VCaP (cell line): ENCODE measurements around the gene LARGE1.

Experiments
- H3K27ac ChIP-seq: fragments of 450-650 bp; 2 replicates; pipeline ENCODE4 v1.5.1; 2017
- CTCF ChIP-seq: fragments of 450-650 bp; conservative IDR thresholded peaks from 2 replicates; pipeline ENCODE4 v1.5.1; 2017; ENCODE audit warnings: mild to moderate bottlenecking, moderate library complexity

The LARGE1 gene

DNA sequence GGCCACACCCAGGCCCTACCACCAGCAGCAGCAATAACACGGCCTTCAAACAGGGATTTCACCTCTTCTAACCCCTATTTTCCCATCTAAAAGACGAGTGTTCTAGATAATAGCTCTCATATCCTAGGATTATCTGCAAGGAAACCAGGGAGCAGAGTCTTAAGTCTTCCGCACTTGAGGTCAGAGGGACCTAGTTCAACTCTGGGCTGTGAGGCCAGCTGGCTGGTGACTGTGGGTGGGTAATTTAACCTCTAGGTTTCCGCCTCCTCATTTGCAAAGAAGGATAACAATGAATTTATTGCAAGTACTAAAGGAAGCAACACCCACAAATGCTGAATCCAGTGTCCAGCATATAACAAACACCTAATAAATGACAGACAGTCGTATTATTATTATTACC lies 70.1 kb downstream of the LARGE1 start:
- no peak for TF ChIP-seq CTCF
- H3K27ac ChIP-seq = no peak overlapping the region

DNA sequence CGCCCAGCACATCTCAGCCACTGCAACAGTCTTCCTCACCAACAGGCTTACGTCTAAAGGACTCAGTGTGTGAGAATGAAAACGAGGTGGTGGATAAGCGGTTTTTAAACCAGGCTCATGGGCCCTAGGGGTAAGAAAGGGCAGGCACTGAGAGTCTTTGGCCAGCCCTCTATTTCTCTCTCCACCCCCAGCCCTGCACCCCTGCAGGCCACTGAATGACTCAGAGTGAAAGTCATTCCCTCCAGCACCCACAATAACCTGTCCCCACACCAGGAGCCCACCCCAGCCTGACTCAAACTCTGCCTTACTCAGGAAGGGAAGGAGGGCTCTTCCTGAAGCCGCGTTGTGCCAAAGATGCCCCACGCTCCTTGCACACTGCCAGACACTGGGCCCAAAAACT lies 72.0 kb downstream of the LARGE1 start:
- TF ChIP-seq CTCF = no peak
- no peak overlapping the region for H3K27ac ChIP-seq

- no peak overlapping the region for H3K27ac ChIP-seq
- no peak for TF ChIP-seq CTCF
These were observed 76.0 kb downstream of the LARGE1 start for GRCh38 chr22:33844273-33844672.

GRCh38 chr22:33842421-33843094 lies 77.7 kb downstream of the LARGE1 start:
- H3K27ac ChIP-seq = no peak overlapping the region
- no peak for TF ChIP-seq CTCF

- no peak for TF ChIP-seq CTCF
- no peak overlapping the region for H3K27ac ChIP-seq
These were observed 78.3 kb downstream of the LARGE1 start for GRCh38 chr22:33842006-33842354.

- no peak for TF ChIP-seq CTCF
- no peak overlapping the region for H3K27ac ChIP-seq
These were observed 78.8 kb downstream of the LARGE1 start for GRCh38 chr22:33841281-33842005.

GRCh38 chr22:33838644-33839043 lies 81.6 kb downstream of the LARGE1 start:
- TF ChIP-seq CTCF = no peak
- no peak overlapping the region for H3K27ac ChIP-seq
